ENCODE data around the gene RIOX2. TPM values are rescaled to one million over a fixed set of nuclear protein-coding genes. Genes with fewer than 3 reads are reported as not detected.
A peak's percentile ranks its signal among the peaks of the same experiment; 100 is the strongest.

RIOX2 gene
- total RNA-seq, 1 donor from 2014 or later, result 85.4 TPM

DNA sequence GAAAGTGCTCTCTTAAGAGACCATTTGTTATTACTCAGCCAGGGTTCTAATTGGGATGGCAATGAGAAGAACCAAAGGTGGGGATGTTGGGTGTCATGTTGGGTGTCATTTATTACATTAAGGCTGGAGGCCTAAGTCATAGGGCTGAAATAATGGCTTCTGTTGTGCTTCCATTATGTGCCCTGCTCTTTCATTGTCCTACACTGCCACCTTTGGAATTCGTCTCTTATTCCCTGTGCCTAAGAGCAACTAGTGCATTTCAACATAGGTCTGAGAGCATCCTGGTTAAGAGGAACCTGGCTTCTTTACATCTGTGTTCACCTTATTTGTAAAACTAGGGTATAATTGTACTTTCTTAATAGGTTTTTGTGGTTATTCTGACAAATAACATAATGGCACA lies 32.2 kb downstream of the RIOX2 start:
- H3K9me3 Mint-ChIP-seq, result no peaks in the 10 kb centered on the region
- no peaks in the 10 kb centered on the region for H3K27me3 Mint-ChIP-seq (ENCODE audit: insufficient read depth)
- no peak overlapping the region for H3K4me3 Mint-ChIP-seq
- DNase-seq (ENCODE audit: low spot score), result no peak
- peaks cover 58% of the 10 kb centered on the region for H3K36me3 Mint-ChIP-seq (ENCODE audit: low read depth)
- no peak overlapping the region for H3K27ac Mint-ChIP-seq
- intact Hi-C loops (cut with micrococcal nuclease), result loop anchor here (2.0 kb wide), 1 partner anchor 83 kb away; no protein-coding TSS in a partner anchor
- peaks cover 23% of the 10 kb centered on the region for H3K4me1 Mint-ChIP-seq (ENCODE audit: low read depth)

DNA sequence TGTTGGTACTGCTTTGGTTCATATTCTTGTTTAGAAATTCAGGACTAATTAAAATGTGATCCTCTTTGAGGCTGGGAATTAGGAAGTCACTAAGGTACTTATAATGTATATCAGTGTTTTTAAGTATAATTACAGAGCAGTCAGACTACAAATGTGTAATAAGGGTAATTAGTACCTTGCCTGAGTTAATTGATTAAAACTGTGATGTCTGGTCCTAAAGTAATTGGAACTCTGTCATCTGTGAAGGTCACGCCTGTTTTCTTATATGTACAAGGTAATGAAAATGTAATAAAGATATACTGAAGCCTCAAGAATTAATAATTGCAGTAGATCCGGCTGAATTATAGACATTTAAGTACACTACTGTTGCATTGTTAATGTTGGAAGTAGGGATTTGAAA lies 32.8 kb downstream of the RIOX2 start:
- H3K36me3 Mint-ChIP-seq (ENCODE audit: low read depth), result peaks cover 60% of the 10 kb centered on the region

DNA sequence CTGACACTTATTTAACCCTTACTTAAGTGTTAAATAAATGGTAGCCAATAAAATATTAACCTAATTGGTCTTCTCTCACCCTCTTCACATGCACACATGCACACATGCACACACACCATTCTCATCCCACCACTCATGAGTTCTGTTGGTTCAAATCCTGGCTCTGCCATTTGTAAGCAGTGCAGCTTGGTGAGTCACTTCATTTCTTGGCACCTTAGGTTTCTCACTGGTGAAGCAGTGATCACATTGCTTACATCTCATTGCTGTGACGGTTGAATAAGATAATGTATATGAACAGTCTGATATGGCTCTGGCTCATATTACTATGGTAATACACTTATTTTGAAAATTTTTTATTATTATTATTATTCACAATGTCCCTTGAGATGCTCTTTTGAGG lies 33.8 kb downstream of the RIOX2 start:
- Mint-ChIP-seq H3K4me1 (ENCODE audit: low read depth) (peaks cover 23% of the 10 kb centered on the region), H3K27me3 (ENCODE audit: insufficient read depth) (no peaks in the 10 kb centered on the region), H3K4me3 (no peak overlapping the region), H3K36me3 (ENCODE audit: low read depth) (peaks cover 57% of the 10 kb centered on the region), H3K27ac (no peak overlapping the region), H3K9me3 (no peaks in the 10 kb centered on the region)
- intact Hi-C loops (cut with micrococcal nuclease), result no loop called here
- no peak for DNase-seq (ENCODE audit: low spot score)

More for the DNA sequence above, 32.8 kb downstream of the RIOX2 start:
- DNase-seq (ENCODE audit: low spot score), result no peak
- intact Hi-C loops (cut with micrococcal nuclease), result no loop called here
- Mint-ChIP-seq H3K4me1 (ENCODE audit: low read depth) (peaks cover 23% of the 10 kb centered on the region), H3K27me3 (ENCODE audit: insufficient read depth) (no peaks in the 10 kb centered on the region), H3K9me3 (no peaks in the 10 kb centered on the region), H3K27ac (no peak overlapping the region), H3K4me3 (no peak overlapping the region)

GRCh38 chr3:97937205-97937604 lies 35.0 kb downstream of the RIOX2 start:
- intact Hi-C loops (cut with micrococcal nuclease), result no loop called here
- Mint-ChIP-seq H3K27ac (no peak overlapping the region), H3K4me3 (no peak overlapping the region), H3K27me3 (ENCODE audit: insufficient read depth) (no peaks in the 10 kb centered on the region), H3K4me1 (ENCODE audit: low read depth) (peaks cover 17% of the 10 kb centered on the region), H3K9me3 (no peaks in the 10 kb centered on the region), H3K36me3 (ENCODE audit: low read depth) (peaks cover 51% of the 10 kb centered on the region)
- no peak for DNase-seq (ENCODE audit: low spot score)

DNA sequence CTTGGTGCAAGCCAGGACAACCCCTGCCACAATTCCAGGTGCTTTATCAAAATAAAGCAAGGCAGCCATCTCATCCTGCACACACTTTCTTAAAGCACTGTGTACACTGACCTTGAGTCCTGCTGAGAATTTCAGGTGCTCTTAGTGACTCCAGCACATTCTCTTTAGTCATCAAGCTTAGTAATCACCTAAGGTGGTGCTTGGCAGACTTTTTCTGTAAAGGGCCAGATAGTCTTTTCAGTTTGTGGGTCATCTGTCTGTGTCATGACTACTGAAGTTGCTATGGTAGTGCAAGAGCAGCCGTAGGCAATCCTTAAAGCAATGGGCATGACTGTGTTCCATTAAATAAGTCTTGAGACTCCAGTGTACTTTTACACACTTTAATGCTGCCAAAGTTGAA lies 36.4 kb downstream of the RIOX2 start:
- no peaks in the 10 kb centered on the region for H3K27me3 Mint-ChIP-seq (ENCODE audit: insufficient read depth)
- no peak for DNase-seq (ENCODE audit: low spot score)
- H3K4me1 Mint-ChIP-seq (ENCODE audit: low read depth), result peaks cover 17% of the 10 kb centered on the region
- H3K36me3 Mint-ChIP-seq (ENCODE audit: low read depth), result peaks cover 55% of the 10 kb centered on the region
- no peak overlapping the region for H3K4me3 Mint-ChIP-seq
- H3K9me3 Mint-ChIP-seq, result no peaks in the 10 kb centered on the region
- peak overlapping the region; percentile 57 for H3K27ac Mint-ChIP-seq
- intact Hi-C loops (cut with micrococcal nuclease), result no loop called here

GRCh38 chr3:97934980-97935695 lies 37.1 kb downstream of the RIOX2 start:
- Mint-ChIP-seq H3K36me3 (ENCODE audit: low read depth) (peaks cover 56% of the 10 kb centered on the region), H3K27me3 (ENCODE audit: insufficient read depth) (no peaks in the 10 kb centered on the region), H3K27ac (no peak overlapping the region), H3K4me1 (ENCODE audit: low read depth) (peaks cover 17% of the 10 kb centered on the region), H3K9me3 (no peaks in the 10 kb centered on the region), H3K4me3 (no peak overlapping the region)
- intact Hi-C loops (cut with micrococcal nuclease), result no loop called here
- DNase-seq (ENCODE audit: low spot score), result no peak

DNA sequence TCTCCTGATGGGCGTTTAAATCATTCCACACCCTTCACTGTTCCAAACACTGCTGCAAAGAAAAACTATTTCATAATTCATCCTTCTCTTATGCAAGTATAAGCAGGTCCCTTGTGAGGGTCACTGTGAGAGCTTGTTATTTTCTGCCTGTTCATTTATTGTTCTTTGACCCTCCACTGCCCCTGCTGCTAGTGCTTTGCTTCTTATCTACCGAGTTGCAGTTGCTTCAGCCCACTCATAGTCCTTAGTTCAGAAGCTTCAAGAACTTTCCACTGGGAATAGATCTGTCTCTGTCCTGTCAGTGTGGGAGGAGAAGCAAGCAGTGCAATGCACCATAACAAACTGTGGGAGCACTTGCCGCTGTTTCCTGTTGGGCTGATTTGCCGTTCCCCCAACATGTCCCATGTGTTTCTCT lies 39.8 kb downstream of the RIOX2 start:
- H3K27me3 Mint-ChIP-seq (ENCODE audit: insufficient read depth), result no peaks in the 10 kb centered on the region
- H3K36me3 Mint-ChIP-seq (ENCODE audit: low read depth), result peaks cover 41% of the 10 kb centered on the region
- H3K9me3 Mint-ChIP-seq, result no peaks in the 10 kb centered on the region
- peaks cover 7% of the 10 kb centered on the region for H3K4me1 Mint-ChIP-seq (ENCODE audit: low read depth)
- DNase-seq (ENCODE audit: low spot score), result no peak
- H3K27ac Mint-ChIP-seq, result no peak overlapping the region
- no peak overlapping the region for H3K4me3 Mint-ChIP-seq
- intact Hi-C loops (cut with micrococcal nuclease), result no loop called here

GRCh38 chr3:97931218-97931617 lies 41.0 kb downstream of the RIOX2 start:
- no peak overlapping the region for H3K27ac Mint-ChIP-seq

DNA sequence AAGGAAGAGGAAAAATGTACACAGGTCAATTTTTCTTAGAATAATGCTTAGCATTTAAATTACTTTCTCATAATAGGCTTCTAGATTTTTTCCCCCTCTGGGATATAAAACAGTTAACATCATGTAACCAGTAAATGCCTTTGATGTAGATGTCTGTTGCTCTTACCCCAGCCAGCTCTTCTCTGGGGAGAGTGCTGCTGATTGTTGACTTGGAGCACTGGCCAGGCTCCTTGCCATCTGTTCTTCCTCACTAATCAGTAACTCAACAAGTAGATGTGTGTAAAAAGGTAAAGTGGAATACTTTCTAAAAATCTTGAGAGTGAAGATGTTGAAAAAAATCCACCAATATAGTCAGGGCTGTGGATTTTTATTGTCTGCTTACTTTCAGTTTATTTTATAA lies 42.2 kb downstream of the RIOX2 start:
- no peaks in the 10 kb centered on the region for H3K9me3 Mint-ChIP-seq
- H3K4me3 Mint-ChIP-seq, result no peak overlapping the region
- H3K4me1 Mint-ChIP-seq (ENCODE audit: low read depth), result no peaks in the 10 kb centered on the region
- H3K27me3 Mint-ChIP-seq (ENCODE audit: insufficient read depth), result no peaks in the 10 kb centered on the region
- H3K27ac Mint-ChIP-seq, result no peak overlapping the region
- intact Hi-C loops (cut with micrococcal nuclease), result no loop called here
- DNase-seq (ENCODE audit: low spot score), result no peak
- peaks cover 25% of the 10 kb centered on the region for H3K36me3 Mint-ChIP-seq (ENCODE audit: low read depth)

More at GRCh38 chr3:97931218-97931617, 41.0 kb downstream of the RIOX2 start:
- Mint-ChIP-seq H3K36me3 (ENCODE audit: low read depth) (peaks cover 35% of the 10 kb centered on the region), H3K9me3 (no peaks in the 10 kb centered on the region), H3K4me1 (ENCODE audit: low read depth) (peaks cover 4% of the 10 kb centered on the region), H3K4me3 (no peak overlapping the region), H3K27me3 (ENCODE audit: insufficient read depth) (no peaks in the 10 kb centered on the region)
- intact Hi-C loops (cut with micrococcal nuclease), result no loop called here
- DNase-seq (ENCODE audit: low spot score), result no peak

GRCh38 chr3:97928986-97929385 lies 43.2 kb downstream of the RIOX2 start:
- H3K27ac Mint-ChIP-seq, result no peak overlapping the region
- no peaks in the 10 kb centered on the region for H3K27me3 Mint-ChIP-seq (ENCODE audit: insufficient read depth)
- H3K4me1 Mint-ChIP-seq (ENCODE audit: low read depth), result no peaks in the 10 kb centered on the region
- H3K36me3 Mint-ChIP-seq (ENCODE audit: low read depth), result peaks cover 31% of the 10 kb centered on the region
- H3K4me3 Mint-ChIP-seq, result no peak overlapping the region
- H3K9me3 Mint-ChIP-seq, result no peaks in the 10 kb centered on the region
- intact Hi-C loops (cut with micrococcal nuclease), result no loop called here
- DNase-seq (ENCODE audit: low spot score), result no peak

GRCh38 chr3:97927704-97928103 lies 44.5 kb downstream of the RIOX2 start:
- Mint-ChIP-seq H3K36me3 (ENCODE audit: low read depth) (peaks cover 36% of the 10 kb centered on the region), H3K9me3 (no peaks in the 10 kb centered on the region), H3K27me3 (ENCODE audit: insufficient read depth) (no peaks in the 10 kb centered on the region), H3K27ac (no peak overlapping the region), H3K4me1 (ENCODE audit: low read depth) (no peaks in the 10 kb centered on the region), H3K4me3 (no peak overlapping the region)
- intact Hi-C loops (cut with micrococcal nuclease), result no loop called here
- DNase-seq (ENCODE audit: low spot score), result no peak

DNA sequence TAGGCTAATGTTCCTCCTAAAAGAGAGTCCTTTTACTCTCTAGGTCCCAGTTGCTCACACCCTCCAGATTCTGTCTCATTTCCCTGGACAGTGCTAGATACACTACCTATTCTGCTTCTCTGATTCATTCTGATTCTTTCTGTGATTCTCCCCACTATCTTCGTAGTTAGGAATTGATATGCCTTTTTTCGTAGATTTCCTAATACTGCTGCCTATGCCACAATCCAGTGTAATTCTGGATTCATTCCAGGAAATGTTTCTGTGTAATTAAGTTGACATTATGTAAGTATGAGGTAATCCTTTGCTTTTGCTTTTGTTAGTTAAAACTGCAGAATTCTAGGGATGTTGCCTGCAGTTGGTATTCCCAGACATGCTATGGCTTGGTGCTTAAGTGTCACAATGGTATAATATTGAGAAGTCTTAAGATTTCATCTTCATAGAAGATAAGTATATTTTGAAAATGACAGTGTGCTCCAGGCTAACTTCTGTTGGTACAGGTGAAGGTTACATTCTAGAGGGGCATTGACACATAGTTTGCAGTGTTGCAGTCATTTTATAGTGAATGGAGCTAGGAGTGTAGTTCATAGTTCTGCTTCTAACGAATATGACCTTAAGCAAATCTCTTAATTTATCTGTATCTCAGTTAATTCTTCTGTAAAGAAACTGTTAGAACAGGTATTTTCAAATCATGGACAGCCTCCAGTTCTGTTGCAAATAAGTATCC lies 54.3 kb downstream of the RIOX2 start:
- H3K4me3 Mint-ChIP-seq, result no peak overlapping the region
- H3K27ac Mint-ChIP-seq, result no peak overlapping the region
- peaks cover 9% of the 10 kb centered on the region for H3K4me1 Mint-ChIP-seq (ENCODE audit: low read depth)
- intact Hi-C loops (cut with micrococcal nuclease), result no loop called here
- no peak for DNase-seq (ENCODE audit: low spot score)
- H3K9me3 Mint-ChIP-seq, result no peaks in the 10 kb centered on the region
- H3K36me3 Mint-ChIP-seq (ENCODE audit: low read depth), result peaks cover 66% of the 10 kb centered on the region
- H3K27me3 Mint-ChIP-seq (ENCODE audit: insufficient read depth), result peaks cover 1% of the 10 kb centered on the region

GRCh38 chr3:97916576-97916975 lies 55.7 kb downstream of the RIOX2 start:
- Mint-ChIP-seq H3K9me3 (no peaks in the 10 kb centered on the region), H3K36me3 (ENCODE audit: low read depth) (peaks cover 57% of the 10 kb centered on the region), H3K27me3 (ENCODE audit: insufficient read depth) (no peaks in the 10 kb centered on the region), H3K27ac (no peak overlapping the region), H3K4me3 (no peak overlapping the region), H3K4me1 (ENCODE audit: low read depth) (peaks cover 13% of the 10 kb centered on the region)
- intact Hi-C loops (cut with micrococcal nuclease), result no loop called here
- DNase-seq (ENCODE audit: low spot score), result no peak
